HCT116 (cell line): ENCODE data around the gene NKX1-1. TPM values are rescaled to one million over a fixed set of nuclear protein-coding genes. Genes with fewer than 3 reads are reported as not detected.

Experiments used
- ATAC-seq: fragments of 200-7000 bp; cut with Tn5 transposase; 2 replicates; pipeline ENCODE4 v1.9.1; 2020; ENCODE audit warnings: mild to moderate bottlenecking, moderate library complexity
- BruUV-seq: library from RNA; stranded (reverse); fragments of 400-500 nt; replicated peaks from 2 replicates; lab custom pipeline; 2021; lab: Mats Ljungman, UMichigan
- CTCF ChIA-PET: fragments of 300-600 bp; sonication (Branson Sonifier 250); formaldehyde crosslinking; loops from one replicate; lab custom pipeline; 2021; ENCODE audit warnings: antibody characterized with exemption; lab: Charles Lee
- POLR2A ChIA-PET: fragments of 300-600, 350-600 bp; sonication (Branson Sonifier 250); formaldehyde crosslinking; loops from one replicate; lab custom pipeline; 2021; ENCODE audit warnings: antibody characterized with exemption; lab: Charles Lee
- RAD21 ChIA-PET, 2 experiments: fragments of 300-600 bp; sonication (Branson Sonifier 250); formaldehyde crosslinking; loops; one replicate each; lab custom pipeline; 2023; ENCODE audit warnings: low total read pairs in 2 of 2; ENCODE audit not compliant: uncharacterized antibody in 2 of 2, unreplicated experiment in 2 of 2, low non-redundant PET in 1 of 2; lab: Charles Lee
- DNase-seq: peaks from one replicate; pipeline ENCODE4 v3.0.0-alpha.2; 2010; ENCODE audit warnings: low read depth, low spot score
- H2AFZ ChIP-seq: fragments of 200-600 bp; shearing (Covaris generic), sonication (generic); 2 replicates; pipeline ENCODE4 v1.6.1; 2017; ENCODE audit warnings: low read depth, mixed run types, mixed read lengths, antibody characterized with exemption, low read length; ENCODE audit not compliant: poor library complexity, severe bottlenecking
- H3K27ac ChIP-seq: 2 replicates; pipeline ENCODE4 v1.5.1; 2012; ENCODE audit warnings: low read depth, low read length
- H3K27me3 ChIP-seq: fragments of 200-600 bp; sonication (generic); 2 replicates; pipeline ENCODE4 v1.6.1; 2016; ENCODE audit warnings: mixed run types, low read length, mixed read lengths; ENCODE audit not compliant: insufficient read depth
- H3K36me3 ChIP-seq, 2 experiments: fragments of 200-500 bp in 1 of 2; fragments of 200-600 bp in 1 of 2; sonication (Bioruptor generic) in 1 of 2; sonication (generic) in 1 of 2; 2 replicates each; pipeline versions ENCODE4 v1.5.1 to v1.6.1; 2014 to 2016; ENCODE audit warnings: low read length in 2 of 2, inconsistent platforms in 1 of 2, mixed read lengths in 1 of 2, mixed run types in 1 of 2; ENCODE audit not compliant: insufficient read depth in 2 of 2, control insufficient read depth in 1 of 2
- H3K4me1 ChIP-seq, 2 experiments: fragments of 200-600 bp in 1 of 2; sonication (generic) in 1 of 2; 2 replicates each; pipeline versions ENCODE4 v1.5.1 to v1.6.1; 2012 to 2017; ENCODE audit warnings: low read length in 2 of 2, inconsistent platforms in 1 of 2, mild to moderate bottlenecking in 1 of 2, mixed read lengths in 1 of 2, mixed run types in 1 of 2, moderate library complexity in 1 of 2; ENCODE audit not compliant: insufficient read depth in 2 of 2, control insufficient read depth in 1 of 2
- H3K4me2 ChIP-seq: fragments of 200-600 bp; sonication (generic); 2 replicates; pipeline ENCODE4 v1.6.1; 2017; ENCODE audit warnings: mixed run types, low read length, mixed read lengths
- H3K4me3 ChIP-seq, 2 experiments: fragments of 200-600 bp in 1 of 2; sonication (generic) in 1 of 2; replicated peaks in 1 of 2; 2 replicates each; pipeline ENCODE4 v1.5.1; 2011 to 2016; ENCODE audit warnings: low read length in 2 of 2, control low read depth in 1 of 2, low read depth in 1 of 2, mild to moderate bottlenecking in 1 of 2, mixed read lengths in 1 of 2, mixed run types in 1 of 2
- H3K79me2 ChIP-seq: fragments of 200-600 bp; sonication (generic); 2 replicates; pipeline ENCODE4 v1.6.1; 2017; ENCODE audit warnings: mild to moderate bottlenecking, mixed run types, low read length, moderate library complexity, mixed read lengths; ENCODE audit not compliant: insufficient read depth
- H3K9ac ChIP-seq: fragments of 200-600 bp; sonication (generic); 2 replicates; pipeline ENCODE4 v1.6.1; 2016; ENCODE audit warnings: low read length, mixed read lengths
- H3K9me2 ChIP-seq: fragments of 200-600 bp; sonication (generic), shearing (Covaris generic); 2 replicates; pipeline ENCODE4 v1.6.1; 2017; ENCODE audit warnings: mixed run types, mild to moderate bottlenecking, moderate library complexity; ENCODE audit not compliant: insufficient read depth
- H3K9me3 ChIP-seq, 2 experiments: fragments of 200-500 bp in 1 of 2; fragments of 200-600 bp in 1 of 2; sonication (Bioruptor generic) in 1 of 2; sonication (generic) in 1 of 2; 2 replicates each; pipeline ENCODE4 v1.6.1; 2014 to 2017; ENCODE audit warnings: low read length in 2 of 2, mixed read lengths in 2 of 2, inconsistent platforms in 1 of 2, low read depth in 1 of 2, mild to moderate bottlenecking in 1 of 2, mixed run types in 1 of 2, moderate library complexity in 1 of 2; ENCODE audit not compliant: control insufficient read depth in 1 of 2, insufficient read depth in 1 of 2
- H4K20me1 ChIP-seq: fragments of 200-600 bp; sonication (generic), shearing (Covaris generic); 2 replicates; pipeline ENCODE4 v1.6.1; 2017; ENCODE audit warnings: mixed run types, mild to moderate bottlenecking, moderate library complexity; ENCODE audit not compliant: insufficient read depth
- ATF3 ChIP-seq: IDR thresholded peaks from 2 replicates; pipeline ENCODE4 v1.6.1; 2012
- CBX3 ChIP-seq: IDR thresholded peaks from 2 replicates; pipeline ENCODE4 v1.6.1; 2012; ENCODE audit warnings: low read depth
- CTCF ChIP-seq, 3 experiments: fragments of 200-600 bp in 1 of 3; sonication (generic) in 1 of 3; IDR thresholded peaks in 2 of 3; conservative IDR thresholded peaks in 1 of 3; 2 replicates each; pipeline ENCODE4 v1.5.1; 2012 to 2017; ENCODE audit warnings: low read depth in 2 of 3, low read length in 2 of 3, antibody characterized with exemption in 1 of 3, borderline replicate concordance in 1 of 3, control low read depth in 1 of 3, mild to moderate bottlenecking in 1 of 3, mixed read lengths in 1 of 3, mixed run types in 1 of 3, moderate library complexity in 1 of 3; ENCODE audit not compliant: insufficient read depth in 1 of 3
- EGR1 ChIP-seq: IDR thresholded peaks from 2 replicates; pipeline ENCODE4 v1.6.1; 2012; ENCODE audit warnings: low read depth
- EZH2phosphoT487 ChIP-seq: fragments of 200-600 bp; IDR thresholded peaks from 2 replicates; pipeline ENCODE4 v1.6.1; 2018; ENCODE audit warnings: antibody characterized with exemption, borderline replicate concordance
- POLR2A ChIP-seq: IDR thresholded peaks from 2 replicates; pipeline ENCODE4 v1.7.0; 2011; ENCODE audit warnings: borderline replicate concordance; ENCODE audit not compliant: insufficient read depth, insufficient read length; ENCODE audit errors: extremely low read depth
- POLR2AphosphoS5 ChIP-seq: IDR thresholded peaks from 2 replicates; pipeline ENCODE4 v1.6.1; 2011; ENCODE audit warnings: mild to moderate bottlenecking, low read depth, low read length, moderate library complexity
- RAD21 ChIP-seq: IDR thresholded peaks from 2 replicates; pipeline ENCODE4 v1.6.1; 2012; ENCODE audit warnings: low read depth, mild to moderate bottlenecking
- SIN3A ChIP-seq: IDR thresholded peaks from 2 replicates; pipeline ENCODE4 v1.6.1; 2012; ENCODE audit warnings: low read depth
- SP1 ChIP-seq: IDR thresholded peaks from 2 replicates; pipeline ENCODE4 v1.6.1; 2012; ENCODE audit warnings: low read depth
- ZFX ChIP-seq: fragments of 450-650 bp; IDR thresholded peaks from 2 replicates; pipeline ENCODE4 v1.6.1; 2017
- intact Hi-C: fragments of 100-400 bp; cut with micrococcal nuclease; formaldehyde crosslinking; loops from 2 replicates; pipeline ENCODE4 v1.10.0; 2022
- total RNA-seq: library from RNA; stranded (reverse); gene quantifications from one replicate; pipeline ENCODE4 v1.2.1, GENCODE V29; 2021; ENCODE audit not compliant: unreplicated experiment

NKX1-1 gene
- total RNA-seq, 1 experiment from 2014 or later = not detected

- RAD21 ChIA-PET = no interaction called here
- Histone ChIP-seq H3K4me3 (no peak overlapping the region), H4K20me1 (no peaks in the 10 kb centered on the region), H2AFZ (no peak overlapping the region), H3K79me2 (no peaks in the 10 kb centered on the region), H3K4me2 (no peak overlapping the region), H3K4me1 (no peaks in the 10 kb centered on the region), H3K9me3 (no peaks in the 10 kb centered on the region; a peak in 1 of 4 replicates), H3K27ac (no peak overlapping the region), H3K9me2 (no peaks in the 10 kb centered on the region), H3K9ac (no peak overlapping the region), H3K36me3 (no peaks in the 10 kb centered on the region), H3K27me3 (peaks cover 8% of the 10 kb centered on the region)
- CTCF ChIA-PET = no interaction called here
- POLR2A ChIA-PET = no interaction called here
- no TSS peak for BruUV-seq
- ATAC-seq = no peak
- DNase-seq = no peak
- intact Hi-C loops = no loop called here
- no peak for TF ChIP-seq CTCF (IDR thresholded peaks at IDR 0.05 in 2 of 3, conservative IDR thresholded peaks at IDR 0.05 in 1 of 3; ENCODE audit: borderline replicate concordance in 1 of 3, insufficient read depth in 1 of 3, low read depth in 2 of 3, low read length in 2 of 3)
- TF ChIP-seq POLR2AphosphoS5 = no peak
- no peak for TF ChIP-seq ATF3
- no peak for TF ChIP-seq POLR2A
- no peak for TF ChIP-seq EZH2phosphoT487
- TF ChIP-seq RAD21 = no peak
- TF ChIP-seq SP1 = no peak
- no peak for TF ChIP-seq ZFX
- TF ChIP-seq SIN3A = no peak
- TF ChIP-seq EGR1 = no peak
- no peak for TF ChIP-seq CBX3
Measured at GRCh38 chr4:1451752-1452122, 45.5 kb upstream of the NKX1-1 start.
